Stimulated activated CD8-positive, alpha-beta memory T cell treated with anti-CD3 and anti-CD28 coated beads, Interleukin-4, amount 100 ng/mL, for 48 hours (primary cell): ENCODE measurements around the gene CALCOCO2.
"Not testable (repeated sequence)": the region's sequence is repeated elsewhere in the genome, so short reads cannot be mapped to it uniquely, and the experiment has no call there.

Source experiments
- DNase-seq: peaks from one replicate; pipeline ENCODE4 v3.0.0-alpha.2; 2020

CALCOCO2 gene, protein sequence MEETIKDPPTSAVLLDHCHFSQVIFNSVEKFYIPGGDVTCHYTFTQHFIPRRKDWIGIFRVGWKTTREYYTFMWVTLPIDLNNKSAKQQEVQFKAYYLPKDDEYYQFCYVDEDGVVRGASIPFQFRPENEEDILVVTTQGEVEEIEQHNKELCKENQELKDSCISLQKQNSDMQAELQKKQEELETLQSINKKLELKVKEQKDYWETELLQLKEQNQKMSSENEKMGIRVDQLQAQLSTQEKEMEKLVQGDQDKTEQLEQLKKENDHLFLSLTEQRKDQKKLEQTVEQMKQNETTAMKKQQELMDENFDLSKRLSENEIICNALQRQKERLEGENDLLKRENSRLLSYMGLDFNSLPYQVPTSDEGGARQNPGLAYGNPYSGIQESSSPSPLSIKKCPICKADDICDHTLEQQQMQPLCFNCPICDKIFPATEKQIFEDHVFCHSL

DNA sequence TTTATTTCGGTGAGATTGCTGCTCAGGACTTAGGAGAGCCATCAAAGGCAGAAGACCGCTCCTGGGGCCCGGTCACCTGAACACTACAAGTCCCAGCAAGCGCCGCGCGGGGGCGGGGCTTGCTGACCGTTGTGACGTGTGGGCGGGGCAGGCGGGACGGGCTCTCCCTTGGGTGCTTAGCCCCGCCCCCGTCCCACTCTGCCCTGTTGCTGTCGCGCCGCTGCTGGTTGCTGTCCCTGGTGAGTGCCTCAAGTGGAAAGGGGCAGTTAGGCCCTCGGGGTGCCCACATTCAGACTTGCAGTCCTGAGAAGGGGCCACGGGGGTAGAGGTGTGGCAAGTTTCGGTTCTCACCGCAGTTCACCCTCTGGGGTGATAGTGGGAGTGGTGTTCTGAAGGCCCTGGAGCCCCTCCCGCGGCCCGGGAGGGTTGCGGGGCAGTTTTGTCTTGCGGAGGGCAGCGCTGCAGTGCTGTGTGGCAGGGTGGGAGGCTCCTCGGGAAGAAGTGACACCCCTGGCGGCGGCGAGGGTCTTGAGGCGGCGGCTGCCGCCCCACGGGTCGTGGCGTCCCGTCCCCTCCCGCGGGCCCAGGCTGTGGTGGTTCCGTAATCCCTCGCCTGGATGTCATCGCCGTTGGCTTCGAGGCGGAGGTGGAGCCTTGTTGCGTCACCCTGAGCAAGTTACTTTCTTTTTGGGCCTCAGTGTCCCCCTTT lies at the start of gene CALCOCO2:
Gene CALCOCO2, plus strand, starts transcription at position 196 of the 709 bp plus-strand sequence. CDS start 10,673 bp downstream, outside the sequence.
- DNase-seq, result peak; percentile 94

- DNase-seq, result no peak
Measured at GRCh38 chr17:48787828-48788227, 43.0 kb upstream of the CALCOCO2 start.

- DNase-seq, result no peak
Measured at GRCh38 chr17:48790607-48791127, 40.2 kb upstream of the CALCOCO2 start.

- peak; percentile 51 for DNase-seq
Measured at GRCh38 chr17:48791128-48792032, 39.5 kb upstream of the CALCOCO2 start.

DNA sequence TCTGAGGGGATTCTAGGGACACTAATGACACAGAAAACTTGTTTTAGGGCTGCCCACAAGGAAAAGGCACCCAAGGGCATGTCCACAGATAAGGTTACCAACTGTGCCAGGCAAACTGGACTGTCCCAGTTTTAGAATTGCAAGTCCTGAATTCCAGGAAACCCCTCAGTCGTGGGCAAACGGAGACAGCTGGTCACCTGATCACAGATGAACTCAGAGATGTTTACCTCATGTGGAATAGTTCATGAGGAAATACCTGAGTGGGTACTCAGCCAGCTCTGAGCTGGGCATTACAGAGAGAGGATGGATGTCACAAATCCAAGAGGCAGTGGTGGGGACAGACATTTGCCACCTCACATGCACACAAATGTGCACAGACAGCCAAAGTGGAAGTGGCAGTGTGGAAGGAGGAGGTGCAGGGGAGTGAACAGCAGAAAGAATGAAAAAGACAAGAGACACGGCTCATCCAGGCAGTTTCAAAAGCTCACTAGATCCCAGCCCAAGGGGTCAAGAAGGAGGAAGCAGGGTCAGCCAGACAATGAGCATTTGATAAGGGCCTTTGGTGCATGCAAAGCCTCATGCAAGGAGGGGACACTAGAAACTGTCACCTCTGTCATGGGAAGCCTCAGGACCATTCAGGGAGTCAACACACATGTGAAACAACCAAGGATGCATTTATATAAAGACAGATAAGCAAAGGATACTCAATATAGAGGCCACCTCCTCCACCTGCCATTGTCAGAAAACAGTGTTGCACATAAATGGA lies 38.6 kb upstream of the CALCOCO2 start:
- no peak for DNase-seq

DNA sequence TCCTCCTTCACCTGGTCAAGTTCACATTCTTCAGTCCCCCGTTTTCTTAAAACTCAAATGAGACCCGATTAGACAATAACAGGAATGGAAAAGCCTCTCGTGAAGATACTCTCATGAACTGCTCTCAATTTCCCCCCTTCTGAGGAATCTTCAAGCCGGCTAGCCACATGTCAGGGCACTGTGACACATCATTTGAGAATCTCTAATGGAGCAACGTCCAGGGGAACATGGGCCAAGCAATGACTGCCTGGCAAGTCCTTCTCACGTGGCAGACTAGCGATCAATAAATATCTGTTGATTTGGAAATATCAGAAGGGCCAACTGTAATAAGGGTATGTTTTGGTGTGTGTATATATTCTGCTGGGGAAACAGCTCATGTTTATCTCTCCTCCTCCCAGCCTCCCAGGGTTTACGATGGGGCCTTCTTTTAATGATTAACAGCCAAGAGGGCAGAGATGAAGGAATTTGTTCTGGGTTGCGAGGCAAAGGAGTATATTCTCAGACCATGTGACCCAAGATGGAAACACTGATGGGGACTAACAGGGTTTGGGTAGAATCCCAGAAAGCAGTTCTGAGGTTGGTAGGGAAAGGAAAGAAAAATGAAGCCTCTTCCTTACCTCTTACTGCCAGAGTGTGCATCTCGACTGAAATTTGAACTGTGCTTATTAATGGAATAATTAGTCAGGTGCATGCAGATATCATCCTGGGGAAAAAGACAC lies 35.2 kb upstream of the CALCOCO2 start:
- DNase-seq, result no peak

- DNase-seq, result not testable (repeated sequence)
Measured at GRCh38 chr17:48796163-48796522, 34.7 kb upstream of the CALCOCO2 start.

GRCh38 chr17:48799069-48799723 lies 31.6 kb upstream of the CALCOCO2 start:
- no peak for DNase-seq

- DNase-seq, result no peak
Measured at GRCh38 chr17:48800626-48801217, 30.1 kb upstream of the CALCOCO2 start.

- DNase-seq, result peak; percentile 84
Measured at GRCh38 chr17:48804936-48805411, 25.9 kb upstream of the CALCOCO2 start.

- no peak for DNase-seq
Measured at GRCh38 chr17:48809182-48809581, 21.7 kb upstream of the CALCOCO2 start.

DNA sequence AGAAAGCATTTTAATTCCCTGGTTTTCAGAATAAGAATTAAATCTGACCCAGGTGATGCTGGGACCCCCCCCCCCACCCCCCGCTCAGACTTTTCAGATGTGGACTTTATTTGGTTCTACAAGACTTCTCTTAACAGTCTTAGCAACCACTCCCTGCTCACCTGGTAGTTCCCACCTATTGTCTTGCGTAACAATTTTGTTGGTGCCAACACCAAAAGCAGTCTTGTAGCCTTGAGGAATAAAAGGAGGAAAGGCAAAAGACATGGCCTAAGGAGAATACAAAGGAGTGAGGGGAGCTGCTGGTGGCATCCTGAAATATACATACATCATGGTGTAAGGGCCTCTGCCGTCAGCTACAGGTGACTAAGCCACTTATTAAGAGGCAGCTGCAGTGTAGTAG lies 18.8 kb upstream of the CALCOCO2 start:
- DNase-seq, result no peak

GRCh38 chr17:48814504-48814903 lies 16.3 kb upstream of the CALCOCO2 start:
- peak; percentile 71 for DNase-seq

- DNase-seq, result no peak
Measured at GRCh38 chr17:48815311-48815710, 15.5 kb upstream of the CALCOCO2 start.

DNA sequence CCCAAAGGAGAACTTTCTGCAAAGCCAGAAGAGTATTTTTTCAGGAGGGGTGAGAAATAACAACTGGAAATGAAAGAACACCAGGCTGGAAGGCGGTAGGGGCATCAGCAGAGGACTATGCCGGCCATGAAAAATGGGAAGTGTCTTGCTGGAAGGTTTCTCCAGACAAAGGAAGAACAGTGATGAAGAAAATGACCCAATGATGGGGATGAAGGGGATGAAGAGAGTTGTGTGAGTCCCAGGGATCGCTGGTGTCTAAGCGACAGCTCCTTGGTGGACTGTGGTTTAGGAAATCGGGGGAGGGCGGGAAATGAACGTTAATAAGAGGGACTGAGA lies 14.4 kb upstream of the CALCOCO2 start:
- no peak for DNase-seq

DNA sequence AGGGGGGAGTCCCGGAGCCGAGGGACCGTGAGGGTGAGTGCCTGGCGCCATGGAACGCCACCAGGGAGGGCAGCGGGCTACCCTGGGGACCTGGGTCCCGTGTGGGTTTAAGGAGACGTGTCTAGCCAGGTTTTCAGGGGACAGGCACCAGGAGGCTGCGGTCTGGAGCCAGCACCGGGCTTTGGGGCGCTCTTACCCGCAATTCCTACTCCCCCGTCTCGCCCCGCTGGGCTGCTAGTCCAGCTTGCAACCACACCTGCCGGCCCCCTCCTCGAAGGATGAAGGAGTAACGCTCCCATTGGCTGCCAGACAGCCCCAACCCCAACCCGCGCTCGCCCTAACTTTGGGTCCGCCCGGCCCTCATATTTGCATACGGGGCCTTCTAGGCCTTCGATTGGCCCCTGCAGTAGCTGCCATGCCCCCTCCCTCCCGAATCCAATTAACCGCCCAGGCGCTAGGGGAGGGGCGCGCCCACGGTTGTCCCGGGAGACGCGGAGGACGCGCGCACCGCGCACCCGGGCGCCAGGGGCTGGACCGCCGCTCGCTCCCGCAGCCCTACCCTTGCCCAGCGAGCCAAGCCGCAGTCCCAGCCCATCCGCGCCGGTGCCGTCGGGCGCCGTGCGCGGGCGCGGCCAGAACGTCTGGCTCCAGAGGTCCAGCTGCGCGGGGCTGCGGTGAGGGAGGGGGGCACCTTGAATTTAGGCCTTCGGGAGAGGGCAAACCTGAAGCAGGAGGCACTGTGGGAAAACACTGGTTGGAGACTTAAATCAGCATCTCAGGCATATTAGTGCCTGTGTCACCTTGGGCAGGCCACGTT lies 13.9 kb upstream of the CALCOCO2 start, which contains the start of gene TTLL6:
Gene TTLL6, minus strand, starts transcription at position 456 of the 817 bp plus-strand sequence. Its CDS starts 157 bp downstream, at position 299.
- peak; percentile 73 for DNase-seq

- no peak for DNase-seq
Measured at GRCh38 chr17:48818361-48818841, 12.4 kb upstream of the CALCOCO2 start.

DNA sequence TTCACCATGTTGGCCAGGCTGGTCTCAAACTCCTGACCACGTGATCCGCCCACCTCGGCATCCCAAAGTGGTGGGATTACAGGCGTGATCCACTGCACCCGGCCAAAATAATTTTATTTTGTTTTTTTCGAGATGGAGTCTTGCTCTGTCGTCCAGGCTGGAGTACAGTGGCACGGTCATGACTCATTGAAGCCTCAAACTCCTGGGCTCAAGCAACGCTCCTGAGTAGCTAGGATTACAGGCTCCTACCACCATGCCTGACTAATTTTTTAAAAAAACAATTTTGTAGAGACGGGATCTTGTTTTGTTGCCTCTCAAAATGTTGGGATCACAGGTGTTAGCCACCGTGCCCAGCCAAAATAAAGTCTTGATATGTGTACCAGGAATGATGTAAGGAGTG lies 11.4 kb upstream of the CALCOCO2 start:
- no peak for DNase-seq

- DNase-seq, result not testable (repeated sequence)
Measured at GRCh38 chr17:48820936-48821335, 9.9 kb upstream of the CALCOCO2 start.
